GM12865 (cell line): ENCODE data around the gene RC3H2.
"Not testable (repeated sequence)": the region's sequence is repeated elsewhere in the genome, so short reads cannot be mapped to it uniquely, and the experiment has no call there.

ENCODE experiments used
- DNase-seq: peaks from one replicate; pipeline ENCODE4 v3.0.0; 2010; ENCODE audit warnings: low read depth
- H3K4me3 ChIP-seq: 2 replicates; pipeline ENCODE4 v1.5.1; 2011; ENCODE audit warnings: mild to moderate bottlenecking, low read depth, low read length, control low read depth
- CTCF ChIP-seq: IDR thresholded peaks from 2 replicates; pipeline ENCODE4 v1.5.1; 2011; ENCODE audit warnings: low read length, control low read depth, low read depth, inconsistent platforms; ENCODE audit not compliant: insufficient read depth; ENCODE audit errors: missing control alignments

RC3H2 gene

GRCh38 chr9:122897969-122898368 lies 7.2 kb downstream of the RC3H2 start:
- H3K4me3 ChIP-seq, result no peak overlapping the region
- DNase-seq, result no peak
- no peak for TF ChIP-seq CTCF

- no peak for DNase-seq
- TF ChIP-seq CTCF, result no peak
- H3K4me3 ChIP-seq, result no peak overlapping the region
Measured at GRCh38 chr9:122888480-122888879, 16.7 kb downstream of the RC3H2 start.

- peak; percentile 15 for DNase-seq
- TF ChIP-seq CTCF, result no peak
- no peak overlapping the region for H3K4me3 ChIP-seq
Measured at GRCh38 chr9:122883125-122883524, 22.0 kb downstream of the RC3H2 start.

- no peak for TF ChIP-seq CTCF
- no peak for DNase-seq
- H3K4me3 ChIP-seq, result no peak overlapping the region
Measured at GRCh38 chr9:122879443-122879842, 25.7 kb downstream of the RC3H2 start.

- TF ChIP-seq CTCF, result no peak
- H3K4me3 ChIP-seq, result no peak overlapping the region
- DNase-seq, result no peak
Measured at GRCh38 chr9:122875523-122875922, 29.6 kb downstream of the RC3H2 start.

- not testable (repeated sequence) for DNase-seq, H3K4me3 ChIP-seq
Measured at GRCh38 chr9:122867276-122867675, 37.9 kb downstream of the RC3H2 start.

GRCh38 chr9:122866079-122866478 lies 39.1 kb downstream of the RC3H2 start:
- no peak for DNase-seq
- no peak overlapping the region for H3K4me3 ChIP-seq
- TF ChIP-seq CTCF, result no peak
